Liver (tissue), 9 donors: ENCODE results near the gene LHPP. TPM values are rescaled to one million over a fixed set of nuclear protein-coding genes. Genes with fewer than 3 reads are reported as not detected.

Source experiments
- DNase-seq: peaks from one replicate; pipeline ENCODE4 v3.0.0-alpha.2; 2017; ENCODE audit warnings: low spot score
- H3K27ac ChIP-seq, 2 donors: one replicate each; pipeline ENCODE4 v1.7.0; 2013; ENCODE audit warnings: inconsistent platforms in 2 of 2, low read length in 2 of 2, control low read depth in 1 of 2, low read depth in 1 of 2, mild to moderate bottlenecking in 1 of 2
- H3K27me3 ChIP-seq, 4 donors: one replicate each; pipeline versions ENCODE4 v1.6.1 to v1.7.0; 2013; ENCODE audit warnings: low read length in 3 of 4, inconsistent platforms in 1 of 4, mild to moderate bottlenecking in 1 of 4, moderate library complexity in 1 of 4; ENCODE audit not compliant: control insufficient read depth in 4 of 4, insufficient read depth in 4 of 4
- H3K36me3 ChIP-seq, 4 donors: one replicate each; pipeline versions ENCODE4 v1.6.1 to v1.7.0; 2013; ENCODE audit warnings: low read length in 3 of 4, mild to moderate bottlenecking in 3 of 4, low read depth in 1 of 4, moderate library complexity in 1 of 4; ENCODE audit not compliant: control insufficient read depth in 4 of 4, insufficient read depth in 3 of 4
- H3K4me1 ChIP-seq, 4 donors: one replicate each; pipeline versions ENCODE4 v1.6.1 to v1.7.0; 2013; ENCODE audit warnings: low read length in 3 of 4, mild to moderate bottlenecking in 3 of 4, moderate library complexity in 1 of 4; ENCODE audit not compliant: control insufficient read depth in 4 of 4, insufficient read depth in 4 of 4
- H3K4me3 ChIP-seq, 3 donors: one replicate each; pipeline versions ENCODE4 v1.6.1 to v1.7.0; 2013; ENCODE audit warnings: low read length in 3 of 3, control low read depth in 1 of 3, low read depth in 1 of 3, mild to moderate bottlenecking in 1 of 3
- H3K9ac ChIP-seq, 2 donors: one replicate each; pipeline ENCODE4 v1.7.0; 2013; ENCODE audit warnings: low read length in 2 of 2, mild to moderate bottlenecking in 2 of 2, moderate library complexity in 2 of 2, control low read depth in 1 of 2, low read depth in 1 of 2
- H3K9me3 ChIP-seq, 4 donors: one replicate each; pipeline versions ENCODE4 v1.6.1 to v1.7.0; 2013; ENCODE audit warnings: low read length in 3 of 4; ENCODE audit not compliant: control insufficient read depth in 4 of 4
- EGR1 ChIP-seq, 2 donors: IDR thresholded peaks; 2 replicates each; pipeline ENCODE4 v1.6.1; 2016 to 2018; ENCODE audit warnings: antibody characterized with exemption in 2 of 2, low read depth in 2 of 2
- FOXA1 ChIP-seq: IDR thresholded peaks from 2 replicates; pipeline ENCODE4 v1.6.1; 2016; ENCODE audit warnings: antibody characterized with exemption
- FOXA2 ChIP-seq: IDR thresholded peaks from 2 replicates; pipeline ENCODE4 v1.6.1; 2016; ENCODE audit warnings: antibody characterized with exemption
- GABPA ChIP-seq, 2 donors: IDR thresholded peaks in 1 of 2; conservative IDR thresholded peaks in 1 of 2; 2 replicates each; pipeline ENCODE4 v1.6.1; 2016; ENCODE audit warnings: antibody characterized with exemption in 2 of 2, mild to moderate bottlenecking in 1 of 2, moderate library complexity in 1 of 2
- HNF4A ChIP-seq, 2 donors: conservative IDR thresholded peaks; 2 replicates each; pipeline ENCODE4 v1.6.1; 2016; ENCODE audit warnings: antibody characterized with exemption in 2 of 2, mild to moderate bottlenecking in 2 of 2
- HNF4G ChIP-seq: IDR thresholded peaks from 2 replicates; pipeline ENCODE4 v1.6.1; 2016; ENCODE audit warnings: antibody characterized with exemption
- JUND ChIP-seq, 2 donors: IDR thresholded peaks; 2 replicates each; pipeline ENCODE4 v1.6.1; 2016; ENCODE audit warnings: antibody characterized with exemption in 2 of 2
- NR2F2 ChIP-seq: IDR thresholded peaks from 2 replicates; pipeline ENCODE4 v1.6.1; 2016; ENCODE audit warnings: antibody characterized with exemption
- RAD21 ChIP-seq, 2 donors: IDR thresholded peaks; 2 replicates each; pipeline ENCODE4 v1.6.1; 2016; ENCODE audit warnings: antibody characterized with exemption in 2 of 2, mild to moderate bottlenecking in 2 of 2
- REST ChIP-seq: IDR thresholded peaks from 2 replicates; pipeline ENCODE4 v1.6.1; 2016; ENCODE audit warnings: antibody characterized with exemption, mild to moderate bottlenecking
- RXRA ChIP-seq, 2 donors: IDR thresholded peaks; 2 replicates each; pipeline ENCODE4 v1.6.1; 2017 to 2018; ENCODE audit warnings: antibody characterized with exemption in 2 of 2, mild to moderate bottlenecking in 1 of 2
- SP1 ChIP-seq: IDR thresholded peaks from 2 replicates; pipeline ENCODE4 v1.6.1; 2018; ENCODE audit warnings: antibody characterized with exemption, mild to moderate bottlenecking
- TAF1 ChIP-seq: conservative IDR thresholded peaks from 2 replicates; pipeline ENCODE4 v1.6.1; 2016; ENCODE audit warnings: antibody characterized with exemption, mild to moderate bottlenecking
- YY1 ChIP-seq: IDR thresholded peaks from 2 replicates; pipeline ENCODE4 v1.6.1; 2016; ENCODE audit warnings: antibody characterized with exemption, mild to moderate bottlenecking
- WGBS: extraction: QIAGEN DNeasy Blood & Tissue Kit; methylation state at CpG from one replicate; pipeline ENCODE4 v1.1.7; 2013; 5-methylcytosine and 5-hydroxymethylcytosine counted together
- polyA plus RNA-seq, 2 donors: library from polyadenylated mRNA; stranded (reverse) in 1 of 2; unstranded in 1 of 2; fragments of 200-250 nt in 1 of 2; fragments of >200 nt in 1 of 2; fragmentation: Nextera tagmentation in 1 of 2; extraction: Ambion mirVana in 1 of 2; gene quantifications; one replicate each; pipeline versions ENCODE4 v1.2.1 to v1.2.3, GENCODE V29; 2013 to 2015
- total RNA-seq, 2 donors: library from RNA; depleted of rRNA; stranded (reverse); fragments of >200 nt; gene quantifications; one replicate each; pipeline ENCODE4 v1.2.3, GENCODE V29; 2014
- TF ChIP-seq, protein P1 (sequence below): IDR thresholded peaks from 2 replicates; pipeline ENCODE4 v1.6.1; 2016; ENCODE audit warnings: antibody characterized with exemption
- TF ChIP-seq, protein P2 (sequence below): fragments of 150-350 bp; IDR thresholded peaks from 2 replicates; pipeline ENCODE4 v1.5.1; 2017; ENCODE audit warnings: improper control_type of control experiment, low read depth, low read length; ENCODE audit not compliant: missing input control
- TF ChIP-seq, protein P3 (sequence below): IDR thresholded peaks from 2 replicates; pipeline ENCODE4 v1.6.1; 2016; ENCODE audit warnings: antibody characterized with exemption
- donor health status: healthy.
- donor health status: healthy.
- donor health status: healthy.
- donor health status: healthy.
- donor health status: healthy.

LHPP gene
- total and polyA plus RNA-seq, 4 donors, result 15.9 to 39.9 (median 26.2) TPM

DNA sequence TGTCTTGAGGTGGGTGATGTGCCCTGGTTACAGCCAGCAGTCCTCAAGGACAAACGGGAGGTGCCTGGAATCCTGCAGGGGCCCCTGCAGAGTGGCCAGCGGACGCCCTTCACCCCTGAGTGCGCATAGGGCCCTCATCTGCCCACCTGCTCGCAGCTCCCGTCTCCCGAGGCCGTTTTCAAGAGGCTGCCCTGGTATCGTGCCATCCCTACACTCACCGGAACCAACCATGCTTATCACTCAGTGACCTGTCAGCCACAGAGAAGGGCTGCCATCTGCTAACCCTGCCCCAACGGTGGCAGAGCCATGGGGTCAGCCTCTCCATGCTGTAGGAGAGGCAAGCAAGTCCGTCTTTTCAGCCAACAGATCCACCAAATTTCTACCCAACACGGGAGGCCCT is 160.5 kb downstream of the LHPP start:
- H3K27me3 ChIP-seq, result no peaks in the 10 kb centered on the region
- H3K27ac ChIP-seq, result no peak overlapping the region
- DNase-seq, result no peak
- peaks cover 0 to 4% (median 1%) of the 10 kb centered on the region in 4 donors for H3K36me3 ChIP-seq
- no peak for TF ChIP-seq HNF4G
- H3K4me3 ChIP-seq, result no peak overlapping the region
- H3K9ac ChIP-seq, result no peak overlapping the region
- H3K4me1 ChIP-seq, result no peaks in the 10 kb centered on the region
- no peaks in the 10 kb centered on the region for H3K9me3 ChIP-seq
- WGBS, result 90% methylated on average over 13 of the region's 13 CpGs

GRCh38 chr10:124622866-124623536 is 161.4 kb downstream of the LHPP start:
- H3K9me3 ChIP-seq, result no peaks in the 10 kb centered on the region
- TF ChIP-seq JUND (IDR thresholded peaks at IDR 0.05) (no peak), TAF1 (no peak), YY1 (no peak), RXRA (IDR thresholded peaks at IDR 0.05) (no peak), NR2F2 (no peak), EGR1 (IDR thresholded peaks at IDR 0.05; ENCODE audit: low read depth in 2 of 2) (no peak), FOXA2 (no peak), SP1 (no peak), FOXA1 (no peak), HNF4A (conservative IDR thresholded peaks at IDR 0.05) (no peak), HNF4G (no peak)
- TF ChIP-seq, protein P1, sequence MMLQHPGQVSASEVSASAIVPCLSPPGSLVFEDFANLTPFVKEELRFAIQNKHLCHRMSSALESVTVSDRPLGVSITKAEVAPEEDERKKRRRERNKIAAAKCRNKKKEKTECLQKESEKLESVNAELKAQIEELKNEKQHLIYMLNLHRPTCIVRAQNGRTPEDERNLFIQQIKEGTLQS, result no peak
- TF ChIP-seq, protein P2, sequence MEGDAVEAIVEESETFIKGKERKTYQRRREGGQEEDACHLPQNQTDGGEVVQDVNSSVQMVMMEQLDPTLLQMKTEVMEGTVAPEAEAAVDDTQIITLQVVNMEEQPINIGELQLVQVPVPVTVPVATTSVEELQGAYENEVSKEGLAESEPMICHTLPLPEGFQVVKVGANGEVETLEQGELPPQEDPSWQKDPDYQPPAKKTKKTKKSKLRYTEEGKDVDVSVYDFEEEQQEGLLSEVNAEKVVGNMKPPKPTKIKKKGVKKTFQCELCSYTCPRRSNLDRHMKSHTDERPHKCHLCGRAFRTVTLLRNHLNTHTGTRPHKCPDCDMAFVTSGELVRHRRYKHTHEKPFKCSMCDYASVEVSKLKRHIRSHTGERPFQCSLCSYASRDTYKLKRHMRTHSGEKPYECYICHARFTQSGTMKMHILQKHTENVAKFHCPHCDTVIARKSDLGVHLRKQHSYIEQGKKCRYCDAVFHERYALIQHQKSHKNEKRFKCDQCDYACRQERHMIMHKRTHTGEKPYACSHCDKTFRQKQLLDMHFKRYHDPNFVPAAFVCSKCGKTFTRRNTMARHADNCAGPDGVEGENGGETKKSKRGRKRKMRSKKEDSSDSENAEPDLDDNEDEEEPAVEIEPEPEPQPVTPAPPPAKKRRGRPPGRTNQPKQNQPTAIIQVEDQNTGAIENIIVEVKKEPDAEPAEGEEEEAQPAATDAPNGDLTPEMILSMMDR, result no peak
- H3K4me1 ChIP-seq, result peaks cover 0 to 3% (median 0%) of the 10 kb centered on the region in 4 donors
- H3K27me3 ChIP-seq, result no peaks in the 10 kb centered on the region
- peaks cover 0 to 3% (median 0%) of the 10 kb centered on the region in 4 donors for H3K36me3 ChIP-seq
- H3K27ac ChIP-seq, result no peak overlapping the region
- no peak overlapping the region for H3K9ac ChIP-seq
- no peak overlapping the region for H3K4me3 ChIP-seq
- WGBS, result 94% methylated on average over 31 of the region's 31 CpGs
- DNase-seq, result no peak

- no peak for DNase-seq
- H3K27ac ChIP-seq, result no peak overlapping the region
- 95% methylated on average over 13 of the region's 13 CpGs for WGBS
- H3K27me3 ChIP-seq, result no peaks in the 10 kb centered on the region
- H3K4me3 ChIP-seq, result no peak overlapping the region
- peaks cover 0 to 9% (median 0%) of the 10 kb centered on the region in 4 donors for H3K4me1 ChIP-seq
- H3K36me3 ChIP-seq, result no peaks in the 10 kb centered on the region
- no peak overlapping the region for H3K9ac ChIP-seq
- no peaks in the 10 kb centered on the region for H3K9me3 ChIP-seq
- TF ChIP-seq RAD21 (IDR thresholded peaks at IDR 0.05), result no peak
- TF ChIP-seq EGR1 (IDR thresholded peaks at IDR 0.05; ENCODE audit: low read depth in 2 of 2), result no peak
- TF ChIP-seq, protein P2, result no peak
- TF ChIP-seq SP1, result no peak
- TF ChIP-seq, protein P3, sequence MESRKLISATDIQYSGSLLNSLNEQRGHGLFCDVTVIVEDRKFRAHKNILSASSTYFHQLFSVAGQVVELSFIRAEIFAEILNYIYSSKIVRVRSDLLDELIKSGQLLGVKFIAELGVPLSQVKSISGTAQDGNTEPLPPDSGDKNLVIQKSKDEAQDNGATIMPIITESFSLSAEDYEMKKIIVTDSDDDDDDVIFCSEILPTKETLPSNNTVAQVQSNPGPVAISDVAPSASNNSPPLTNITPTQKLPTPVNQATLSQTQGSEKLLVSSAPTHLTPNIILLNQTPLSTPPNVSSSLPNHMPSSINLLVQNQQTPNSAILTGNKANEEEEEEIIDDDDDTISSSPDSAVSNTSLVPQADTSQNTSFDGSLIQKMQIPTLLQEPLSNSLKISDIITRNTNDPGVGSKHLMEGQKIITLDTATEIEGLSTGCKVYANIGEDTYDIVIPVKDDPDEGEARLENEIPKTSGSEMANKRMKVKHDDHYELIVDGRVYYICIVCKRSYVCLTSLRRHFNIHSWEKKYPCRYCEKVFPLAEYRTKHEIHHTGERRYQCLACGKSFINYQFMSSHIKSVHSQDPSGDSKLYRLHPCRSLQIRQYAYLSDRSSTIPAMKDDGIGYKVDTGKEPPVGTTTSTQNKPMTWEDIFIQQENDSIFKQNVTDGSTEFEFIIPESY, result no peak
- no peak for TF ChIP-seq FOXA2
- no peak for TF ChIP-seq NR2F2
- no peak for TF ChIP-seq RXRA (IDR thresholded peaks at IDR 0.05)
- no peak for TF ChIP-seq TAF1
- no peak for TF ChIP-seq YY1
- TF ChIP-seq FOXA1, result no peak
- no peak for TF ChIP-seq GABPA (IDR thresholded peaks at IDR 0.05 in 1 of 2, conservative IDR thresholded peaks at IDR 0.05 in 1 of 2)
- TF ChIP-seq REST, result no peak
- TF ChIP-seq, protein P1, result no peak
Observed at GRCh38 chr10:124624006-124624405, 162.4 kb downstream of the LHPP start.
